Smooth muscle cell (in vitro differentiated cells): ENCODE measurements around the gene SEC16B. TPM values are rescaled to one million over a fixed set of nuclear protein-coding genes. Genes with fewer than 3 reads are reported as not detected.

ENCODE experiments used
- DNase-seq: peaks from one replicate; lab custom pipeline; 2025; ENCODE audit not compliant: unreplicated experiment; lab: John Stamatoyannopoulos, UW
- H2AFZ ChIP-seq: fragments of 200-600 bp; sonication (generic); 2 replicates; pipeline ENCODE4 v1.6.0; 2016; ENCODE audit warnings: antibody characterized with exemption, low read depth, mild to moderate bottlenecking
- H3F3A ChIP-seq: fragments of 200-600 bp; sonication (generic); 2 replicates; pipeline ENCODE4 v1.6.0; 2017; ENCODE audit warnings: antibody characterized with exemption, low read depth
- H3K27ac ChIP-seq: fragments of 200-600 bp; sonication (generic); 2 replicates; pipeline ENCODE4 v1.5.1; 2016; ENCODE audit warnings: low read depth, mild to moderate bottlenecking
- H3K27me3 ChIP-seq: fragments of 200-600 bp; sonication (generic); 2 replicates; pipeline ENCODE4 v1.6.1; 2016; ENCODE audit warnings: low read depth, mild to moderate bottlenecking
- H3K36me3 ChIP-seq: fragments of 200-600 bp; sonication (generic); 2 replicates; pipeline ENCODE4 v1.5.1; 2016; ENCODE audit warnings: low read depth
- H3K4me1 ChIP-seq: fragments of 200-600 bp; sonication (generic); 2 replicates; pipeline ENCODE4 v1.5.1; 2016; ENCODE audit warnings: low read depth
- H3K4me2 ChIP-seq: fragments of 200-600 bp; sonication (generic); 2 replicates; pipeline ENCODE4 v1.6.0; 2016; ENCODE audit warnings: mild to moderate bottlenecking
- H3K4me3 ChIP-seq: fragments of 200-600 bp; sonication (generic); 2 replicates; pipeline ENCODE4 v1.5.1; 2016; ENCODE audit warnings: mild to moderate bottlenecking
- H3K79me2 ChIP-seq: fragments of 200-600 bp; sonication (generic); 2 replicates; pipeline ENCODE4 v1.6.0; 2016; ENCODE audit warnings: low read depth, mild to moderate bottlenecking
- H3K9ac ChIP-seq: fragments of 200-600 bp; sonication (generic); 2 replicates; pipeline ENCODE4 v1.6.0; 2016; ENCODE audit warnings: low read depth
- H3K9me3 ChIP-seq: fragments of 200-600 bp; sonication (generic); replicated peaks from 2 replicates; pipeline ENCODE4 v1.5.1; 2016; ENCODE audit warnings: low read depth
- H4K20me1 ChIP-seq: fragments of 200-600 bp; sonication (generic); 2 replicates; pipeline ENCODE4 v1.6.0; 2016; ENCODE audit warnings: low read depth
- WGBS: methylation state at CpG from one replicate; pipeline ENCODE4 v1.1.7; 2016; ENCODE audit warnings: low lambda C conversion rate; 5-methylcytosine and 5-hydroxymethylcytosine counted together
- polyA plus RNA-seq: library from polyadenylated mRNA; unstranded; fragments of >200 nt; fragmentation: Nextera tagmentation; extraction: Ambion mirVana; gene quantifications from 2 replicates; pipeline ENCODE4 v1.2.1, GENCODE V29; 2016
- total RNA-seq: library from RNA; depleted of rRNA; stranded (reverse); fragments of >200 nt; gene quantifications from 2 replicates; pipeline ENCODE4 v1.2.3, GENCODE V29; 2014
- TF ChIP-seq, protein P1 (sequence below): fragments of 200-600 bp; sonication (generic); IDR thresholded peaks from 2 replicates; pipeline ENCODE4 v1.5.1; 2017; ENCODE audit warnings: borderline replicate concordance, mild to moderate bottlenecking, antibody characterized with exemption; ENCODE audit not compliant: insufficient read depth, poor library complexity, severe bottlenecking

The SEC16B gene
- total and polyA plus RNA-seq, 2 experiments from 2014 or later, result 2.9 to 4.3 TPM

DNA sequence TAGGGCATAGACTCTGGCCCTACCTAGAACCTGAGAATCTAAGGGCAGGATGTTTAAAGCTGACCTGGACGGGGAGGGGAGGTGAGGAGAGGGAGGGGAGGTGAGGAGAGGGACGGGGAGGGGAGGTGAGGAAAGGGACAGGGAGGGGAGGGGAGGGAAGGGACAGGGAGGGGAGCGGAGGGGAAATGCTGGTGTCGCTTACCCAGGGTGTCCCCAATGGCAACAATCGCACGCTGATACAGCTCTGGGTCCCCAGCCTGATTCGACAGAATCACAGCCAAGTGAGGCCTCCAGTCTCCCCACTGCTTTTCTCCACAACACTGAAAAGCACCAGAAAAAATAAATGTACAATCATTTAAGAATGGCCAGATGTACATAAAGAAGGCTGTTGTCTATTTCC lies 22.2 kb downstream of the SEC16B start:
- H4K20me1 ChIP-seq, result no peaks in the 10 kb centered on the region
- WGBS, result 100% methylated on average over 1 of the region's 7 CpGs
- no peak overlapping the region for H2AFZ ChIP-seq
- H3K27me3 ChIP-seq, result no peaks in the 10 kb centered on the region
- H3K27ac ChIP-seq, result no peak overlapping the region
- no peak overlapping the region for H3K9ac ChIP-seq
- H3F3A ChIP-seq, result no peaks in the 10 kb centered on the region
- H3K4me1 ChIP-seq, result no peaks in the 10 kb centered on the region
- H3K79me2 ChIP-seq, result no peaks in the 10 kb centered on the region
- DNase-seq, result no peak
- H3K9me3 ChIP-seq, result no peaks in the 10 kb centered on the region
- H3K36me3 ChIP-seq, result no peaks in the 10 kb centered on the region
- no peak overlapping the region for H3K4me3 ChIP-seq
- no peak overlapping the region for H3K4me2 ChIP-seq
- TF ChIP-seq, protein P1, sequence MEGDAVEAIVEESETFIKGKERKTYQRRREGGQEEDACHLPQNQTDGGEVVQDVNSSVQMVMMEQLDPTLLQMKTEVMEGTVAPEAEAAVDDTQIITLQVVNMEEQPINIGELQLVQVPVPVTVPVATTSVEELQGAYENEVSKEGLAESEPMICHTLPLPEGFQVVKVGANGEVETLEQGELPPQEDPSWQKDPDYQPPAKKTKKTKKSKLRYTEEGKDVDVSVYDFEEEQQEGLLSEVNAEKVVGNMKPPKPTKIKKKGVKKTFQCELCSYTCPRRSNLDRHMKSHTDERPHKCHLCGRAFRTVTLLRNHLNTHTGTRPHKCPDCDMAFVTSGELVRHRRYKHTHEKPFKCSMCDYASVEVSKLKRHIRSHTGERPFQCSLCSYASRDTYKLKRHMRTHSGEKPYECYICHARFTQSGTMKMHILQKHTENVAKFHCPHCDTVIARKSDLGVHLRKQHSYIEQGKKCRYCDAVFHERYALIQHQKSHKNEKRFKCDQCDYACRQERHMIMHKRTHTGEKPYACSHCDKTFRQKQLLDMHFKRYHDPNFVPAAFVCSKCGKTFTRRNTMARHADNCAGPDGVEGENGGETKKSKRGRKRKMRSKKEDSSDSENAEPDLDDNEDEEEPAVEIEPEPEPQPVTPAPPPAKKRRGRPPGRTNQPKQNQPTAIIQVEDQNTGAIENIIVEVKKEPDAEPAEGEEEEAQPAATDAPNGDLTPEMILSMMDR, result no peak

DNA sequence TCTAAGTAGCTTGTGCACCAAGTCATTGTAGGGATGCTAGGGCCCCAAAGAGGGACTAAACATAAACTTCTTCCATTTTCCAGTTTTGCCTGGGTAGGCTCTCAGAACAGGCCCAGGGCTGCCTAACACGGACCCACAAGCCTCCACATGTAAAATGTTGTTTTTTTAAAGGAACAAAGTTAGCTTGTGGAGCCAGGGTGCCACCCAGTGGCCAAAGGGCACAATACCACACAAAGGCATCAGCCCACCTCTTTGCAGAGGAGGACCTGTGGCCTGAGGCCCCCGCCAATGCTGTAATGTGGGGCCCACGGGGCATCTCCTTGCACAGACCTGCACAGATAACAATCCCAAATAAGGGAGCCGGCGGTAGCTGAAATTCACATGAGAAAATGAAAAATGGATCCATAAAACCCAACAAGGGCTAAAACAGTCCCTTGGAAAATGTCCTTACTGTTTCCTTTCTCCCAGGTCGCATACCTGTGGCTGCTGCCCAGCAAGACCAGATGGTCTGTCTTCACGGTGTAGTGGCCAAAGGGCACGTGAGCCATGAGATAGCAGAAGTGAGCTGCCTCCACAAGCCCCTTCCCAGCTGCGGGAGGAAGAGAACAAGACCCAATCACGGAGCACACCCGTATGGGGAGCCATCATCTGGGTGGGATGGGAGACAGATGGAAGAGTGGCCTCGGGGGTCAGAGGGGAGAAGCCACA lies 23.8 kb downstream of the SEC16B start:
- Histone ChIP-seq H3K27me3 (no peaks in the 10 kb centered on the region), H3K36me3 (no peaks in the 10 kb centered on the region), H3F3A (no peaks in the 10 kb centered on the region), H3K9me3 (no peaks in the 10 kb centered on the region), H2AFZ (no peak overlapping the region), H3K4me1 (no peaks in the 10 kb centered on the region), H3K27ac (no peak overlapping the region), H3K4me2 (no peak overlapping the region), H4K20me1 (no peaks in the 10 kb centered on the region), H3K9ac (no peak overlapping the region), H3K4me3 (no peak overlapping the region), H3K79me2 (no peaks in the 10 kb centered on the region)
- 42% methylated on average over 12 of the region's 12 CpGs for WGBS
- TF ChIP-seq, protein P1, result peak; percentile 69
- no peak for DNase-seq

DNA sequence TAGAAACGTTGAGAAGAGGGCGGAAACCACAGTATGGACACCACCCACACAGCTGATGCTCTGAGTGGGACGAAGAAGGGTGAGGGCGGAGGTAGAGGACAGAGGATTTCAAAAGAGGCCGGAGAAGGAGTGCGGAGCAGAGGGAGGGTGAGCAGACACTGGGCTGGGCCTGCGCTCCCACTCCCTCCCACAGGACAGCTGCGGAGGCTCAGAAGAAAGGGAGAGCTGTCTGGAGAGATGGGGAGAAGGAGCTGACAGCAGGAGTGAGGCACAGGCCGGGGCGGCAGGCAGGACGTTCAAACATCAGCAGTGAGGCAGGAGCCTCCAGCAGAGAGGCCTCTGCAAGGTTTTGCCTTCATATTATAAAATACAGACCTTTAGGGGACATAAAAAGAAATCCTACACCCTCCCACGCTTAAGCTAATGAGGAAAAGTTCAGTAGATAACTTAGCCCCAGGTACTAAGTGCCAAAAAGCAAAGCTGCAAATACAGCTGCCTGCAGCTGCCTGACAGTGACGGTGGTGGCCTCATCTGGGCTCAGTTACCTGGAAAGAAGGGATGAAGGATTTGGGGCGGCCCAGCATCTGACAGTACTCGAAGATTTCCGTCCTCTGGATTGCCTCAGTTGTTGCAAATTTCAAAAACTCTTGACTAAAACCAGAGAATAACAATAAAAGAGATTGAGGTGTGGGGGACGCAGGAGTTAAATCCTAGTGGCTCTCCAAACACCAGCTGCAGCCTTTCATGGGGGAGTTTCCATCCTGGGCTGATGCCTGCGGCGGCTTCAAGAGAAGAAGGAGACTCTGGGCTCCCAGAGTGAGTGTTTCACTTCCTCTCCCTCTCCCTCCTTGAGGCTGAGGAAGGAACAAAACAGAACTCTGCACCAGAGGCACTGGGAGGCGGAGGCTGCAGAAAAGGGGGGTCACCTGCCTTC lies 25.6 kb downstream of the SEC16B start:
- H3K4me2 ChIP-seq, result no peak overlapping the region
- no peaks in the 10 kb centered on the region for H4K20me1 ChIP-seq
- H3K36me3 ChIP-seq, result no peaks in the 10 kb centered on the region
- no peak for DNase-seq
- no peak overlapping the region for H2AFZ ChIP-seq
- no peak overlapping the region for H3K4me3 ChIP-seq
- TF ChIP-seq, protein P1, result no peak
- no peaks in the 10 kb centered on the region for H3F3A ChIP-seq
- H3K27me3 ChIP-seq, result no peaks in the 10 kb centered on the region
- 82% methylated on average over 20 of the region's 20 CpGs for WGBS
- no peaks in the 10 kb centered on the region for H3K4me1 ChIP-seq
- H3K79me2 ChIP-seq, result no peaks in the 10 kb centered on the region
- no peak overlapping the region for H3K27ac ChIP-seq
- H3K9me3 ChIP-seq, result no peaks in the 10 kb centered on the region
- H3K9ac ChIP-seq, result no peak overlapping the region
